ENCODE measurements around the gene MLANA. TPM values are rescaled to one million over a fixed set of nuclear protein-coding genes. Genes with fewer than 3 reads are reported as not detected.

MLANA gene
- total and polyA plus RNA-seq, 10 of the 15 experiments (the other 5 are each of a cell fraction or from before 2014, with no cell fraction given), result 0.11 to 0.26 (median 0.13) TPM; not detected in 6

DNA sequence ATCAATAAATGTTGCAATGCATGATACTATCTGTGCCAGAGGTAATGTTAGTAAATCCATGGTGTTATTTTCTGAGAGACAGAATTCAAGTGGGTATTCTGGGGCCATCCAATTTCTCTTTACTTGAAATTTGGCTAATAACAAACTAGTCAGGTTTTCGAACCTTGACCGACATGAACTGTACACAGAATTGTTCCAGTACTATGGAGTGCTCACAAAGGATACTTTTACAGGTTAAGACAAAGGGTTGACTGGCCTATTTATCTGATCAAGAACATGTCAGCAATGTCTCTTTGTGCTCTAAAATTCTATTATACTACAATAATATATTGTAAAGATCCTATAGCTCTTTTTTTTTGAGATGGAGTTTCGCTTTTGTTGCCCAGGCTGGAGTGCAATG is 18.2 kb downstream of the MLANA start:
- ChIA-PET RAD21 (ENCODE audit: unreplicated experiment) (interaction anchor here (1.2 kb wide), 1 partner anchor 10 kb away, joined by 4 read pairs; no protein-coding TSS in a partner anchor), CTCF (interaction anchor here (1.0 kb wide), 2 partner anchors 9 to 21 kb away, joined by 4 to 5 read pairs; no protein-coding TSS in a partner anchor), POLR2A (interaction anchor here (1.4 kb wide), 1 partner anchor 12 kb away, joined by 4 read pairs; no protein-coding TSS in a partner anchor), SMC1A (ENCODE audit: uncharacterized antibody, unreplicated experiment) (interaction anchor here (1.2 to 1.3 kb wide), 2 partner anchors 9 to 38 kb away, joined by 3 to 4 read pairs; no protein-coding TSS in a partner anchor)
- no peak overlapping the region for H2AFZ ChIP-seq (ENCODE audit: control insufficient read depth, low read depth, low read length)
- BruUV-seq (replicated peaks), result no TSS peak
- no peaks in the 10 kb centered on the region for H4K20me1 ChIP-seq (ENCODE audit: control insufficient read depth, insufficient read depth)
- ATAC-seq (no peak), FAIRE-seq (no peak), DNase-seq (ENCODE audit: low read depth, low spot score) (no peak)
- H3K4me3 ChIP-seq, result no peak overlapping the region
- no peak overlapping the region for H3K27ac ChIP-seq (ENCODE audit: control insufficient read depth, insufficient read depth)
- in situ Hi-C loops (cut with MboI) (no loop called here), intact Hi-C loops (cut with micrococcal nuclease; ENCODE audit: unreplicated experiment) (no loop called here)
- H3K4me2 ChIP-seq (ENCODE audit: control insufficient read depth, insufficient read depth), result no peak overlapping the region
- no peaks in the 10 kb centered on the region for H3K36me3 ChIP-seq (ENCODE audit: control insufficient read depth in 2 of 2, insufficient read depth in 2 of 2, low read length in 1 of 2)
- H3K79me2 ChIP-seq (ENCODE audit: control insufficient read depth, insufficient read depth, low read length), result no peaks in the 10 kb centered on the region
- H3K4me1 ChIP-seq (ENCODE audit: control insufficient read depth, insufficient read depth, low read length), result no peaks in the 10 kb centered on the region
- 100% methylated on average over 3 of the region's 3 CpGs for WGBS (ENCODE audit: insufficient coverage, insufficient replicate concordance, low lambda C conversion rate, missing lambda C conversion rate)
- TF ChIP-seq GATAD2B (conservative IDR thresholded peaks at IDR 0.05; ENCODE audit: low read depth) (no peak), ZBTB33 (IDR thresholded peaks at IDR 0.05) (no peak), NRF1 (conservative IDR thresholded peaks at IDR 0.05; ENCODE audit: low read depth, low read length) (no peak), HCFC1 (IDR thresholded peaks at IDR 0.05; ENCODE audit: low read length) (no peak), KDM1A (IDR thresholded peaks at IDR 0.05; ENCODE audit: borderline replicate concordance) (no peak), HDAC6 (IDR thresholded peaks at IDR 0.05; ENCODE audit: unreplicated experiment) (no peak), NR2C2 (IDR thresholded peaks at IDR 0.05; ENCODE audit: borderline replicate concordance, control insufficient read depth, insufficient read length, low read depth) (no peak), SUPT20H (IDR thresholded peaks at IDR 0.05; ENCODE audit: borderline replicate concordance, control insufficient read depth, low read depth, low read length) (no peak), RUNX3 (IDR thresholded peaks at IDR 0.05; ENCODE audit: low read length) (no peak), ELK1 (IDR thresholded peaks at IDR 0.05; ENCODE audit: low read depth, low read length) (no peak), ZNF207 (IDR thresholded peaks at IDR 0.05; ENCODE audit: borderline replicate concordance) (no peak)
- no peaks in the 10 kb centered on the region for H3K27me3 ChIP-seq (replicated peaks in 1 of 2; ENCODE audit: control insufficient read depth in 2 of 2, insufficient read depth in 2 of 2, low read length in 1 of 2)
- H3K9me3 ChIP-seq (replicated peaks; ENCODE audit: control insufficient read depth, insufficient read depth, low read length), result no peaks in the 10 kb centered on the region
- no peak overlapping the region for H3K9ac ChIP-seq (ENCODE audit: control insufficient read depth, insufficient read depth, low read length)
